Breast epithelium (tissue), 4 donors: ENCODE results near the gene BORCS6. TPM values are rescaled to one million over a fixed set of nuclear protein-coding genes. Genes with fewer than 3 reads are reported as not detected.
A peak's percentile ranks its signal among the peaks of the same experiment; 100 is the strongest.

Experiments used
- DNase-seq, 2 donors: peaks; one replicate each; pipeline ENCODE4 v3.0.0-alpha.2; 2019; ENCODE audit warnings: low spot score in 2 of 2
- H3K27ac ChIP-seq, 2 donors: fragments of 200-600 bp; sonication (generic) in 1 of 2; one replicate each; pipeline ENCODE4 v1.5.1; 2016 to 2019; ENCODE audit warnings: mild to moderate bottlenecking in 1 of 2
- H3K27me3 ChIP-seq, 2 donors: fragments of 200-600 bp; sonication (generic) in 1 of 2; one replicate each; pipeline versions ENCODE4 v1.5.1 to v1.6.0; 2017 to 2019; ENCODE audit warnings: control low read depth in 1 of 2, mild to moderate bottlenecking in 1 of 2
- H3K36me3 ChIP-seq: fragments of 200-600 bp; one replicate; pipeline ENCODE4 v1.5.1; 2019
- H3K4me1 ChIP-seq, 2 donors: fragments of 200-600 bp; sonication (generic); one replicate each; pipeline ENCODE4 v1.5.1; 2016 to 2019; ENCODE audit warnings: control low read depth in 1 of 2
- H3K4me3 ChIP-seq, 3 donors: fragments of 200-600 bp; sonication (generic); 1 replicate in 2 of 3; 2 replicates in 1 of 3; pipeline ENCODE4 v1.5.1; 2016 to 2019; ENCODE audit warnings: mild to moderate bottlenecking in 3 of 3, moderate library complexity in 2 of 3
- H3K9me3 ChIP-seq, 2 donors: fragments of 200-600 bp; sonication (generic) in 1 of 2; one replicate each; pipeline ENCODE4 v1.5.1; 2016 to 2019; ENCODE audit warnings: control low read depth in 1 of 2
- CTCF ChIP-seq, 3 donors: fragments of 450-650 bp; IDR thresholded peaks; one replicate each; pipeline ENCODE4 v1.5.1; 2016 to 2017; ENCODE audit warnings: antibody characterized with exemption in 3 of 3, mild to moderate bottlenecking in 3 of 3, moderate library complexity in 3 of 3
- POLR2A ChIP-seq: fragments of 450-650 bp; IDR thresholded peaks from one replicate; pipeline ENCODE4 v1.6.1; 2016; ENCODE audit warnings: antibody characterized with exemption, mild to moderate bottlenecking, moderate library complexity
- POLR2AphosphoS5 ChIP-seq, 3 donors: sonication (generic); formaldehyde crosslinking; IDR thresholded peaks; one replicate each; pipeline ENCODE4 v1.6.1; 2017; ENCODE audit warnings: antibody characterized with exemption in 3 of 3
- intact Hi-C: fragments of 100-400 bp; cut with DNase I; formaldehyde crosslinking; loops from one replicate; pipeline ENCODE4 v1.15.1; 2023; ENCODE audit warnings: low total_unique reads
- total RNA-seq, 3 donors: library from RNA; depleted of rRNA; stranded (reverse); fragments of >200 nt; gene quantifications; one replicate each; pipeline ENCODE4 v1.1.0, GENCODE V29; 2016

The BORCS6 gene
- total RNA-seq, 3 donors from 2014 or later = 8.5 to 11.5 (median 10.8) TPM

DNA sequence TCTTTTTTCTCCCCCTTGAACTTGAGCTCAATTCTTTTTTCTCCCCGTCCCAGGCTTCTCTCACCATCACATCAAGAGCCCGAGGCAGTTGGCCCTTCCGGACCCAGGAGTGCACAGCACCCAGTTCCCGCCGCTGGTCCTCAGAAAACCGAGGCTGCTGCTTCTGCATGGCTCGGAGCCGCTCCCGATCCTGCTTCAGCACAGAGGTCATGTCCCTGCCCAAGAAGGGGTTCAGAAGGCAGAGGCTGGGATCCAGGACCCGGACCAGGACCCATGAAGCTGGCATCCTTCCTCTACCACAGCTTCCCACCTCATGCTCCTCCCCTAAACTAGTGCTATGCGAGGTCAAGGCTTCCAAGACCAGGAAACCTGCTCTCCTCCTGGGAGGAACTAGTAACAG lies 48.2 kb downstream of the BORCS6 start:
- H3K4me3 ChIP-seq = no peak overlapping the region
- no peak for DNase-seq
- TF ChIP-seq POLR2A (no peak), CTCF (IDR thresholded peaks at IDR 0.05) (no peak), POLR2AphosphoS5 (IDR thresholded peaks at IDR 0.05) (no peak)
- H3K36me3 ChIP-seq = peaks cover 29% of the 10 kb centered on the region
- H3K27me3 ChIP-seq = no peaks in the 10 kb centered on the region
- intact Hi-C loops = no loop called here
- peaks cover 0 to 7% of the 10 kb centered on the region in 2 donors for H3K4me1 ChIP-seq
- no peaks in the 10 kb centered on the region for H3K9me3 ChIP-seq
- H3K27ac ChIP-seq = peak overlapping the region in 1 of 2 donors; percentile 46

- peak in 1 of 2 donors; percentile 44 for DNase-seq
- intact Hi-C loops = no loop called here
- peak in 1 of 3 donors; percentile 35 for TF ChIP-seq POLR2AphosphoS5 (IDR thresholded peaks at IDR 0.05)
- no peak for TF ChIP-seq CTCF (IDR thresholded peaks at IDR 0.05)
- no peak for TF ChIP-seq POLR2A
- H3K4me1 ChIP-seq = peaks cover 0 to 7% of the 10 kb centered on the region in 2 donors
- peak overlapping the region in 1 of 2 donors; percentile 92 for H3K27ac ChIP-seq
- H3K36me3 ChIP-seq = peaks cover 22% of the 10 kb centered on the region
- no peaks in the 10 kb centered on the region for H3K27me3 ChIP-seq
- no peak overlapping the region for H3K4me3 ChIP-seq
- no peaks in the 10 kb centered on the region for H3K9me3 ChIP-seq
Measured at GRCh38 chr17:8141045-8141444, 48.9 kb downstream of the BORCS6 start.

GRCh38 chr17:8140065-8141029 lies 49.6 kb downstream of the BORCS6 start:
- peaks cover 16% of the 10 kb centered on the region for H3K36me3 ChIP-seq
- DNase-seq = peak in 1 of 2 donors; percentile 59
- H3K27me3 ChIP-seq = no peaks in the 10 kb centered on the region
- H3K27ac ChIP-seq = peak overlapping the region; percentile 87 to 92
- no peak overlapping the region for H3K4me3 ChIP-seq
- H3K4me1 ChIP-seq = peaks cover 0 to 7% of the 10 kb centered on the region in 2 donors
- intact Hi-C loops = no loop called here
- TF ChIP-seq CTCF (IDR thresholded peaks at IDR 0.05) (no peak), POLR2AphosphoS5 (IDR thresholded peaks at IDR 0.05) (peak in 1 of 3 donors; percentile 12), POLR2A (no peak)
- no peaks in the 10 kb centered on the region for H3K9me3 ChIP-seq

GRCh38 chr17:8138672-8139371 lies 51.2 kb downstream of the BORCS6 start:
- Histone ChIP-seq H3K27ac (peak overlapping the region; percentile 87 to 92), H3K36me3 (peaks cover 8% of the 10 kb centered on the region), H3K4me3 (peak overlapping the region in 2 of 3 donors; percentile 32 to 52), H3K4me1 (peaks cover 0 to 7% of the 10 kb centered on the region in 2 donors), H3K9me3 (no peaks in the 10 kb centered on the region), H3K27me3 (no peaks in the 10 kb centered on the region)
- intact Hi-C loops = loop anchor here (10.0 kb wide), 1 partner anchor 76 kb away; the partner anchor contains the start of gene AURKB
- TF ChIP-seq POLR2AphosphoS5 (IDR thresholded peaks at IDR 0.05) (peak; percentile 88 to 95 (median 91)), POLR2A (peak; percentile 54), CTCF (IDR thresholded peaks at IDR 0.05) (peak; percentile 85 to 99 (median 93))
- peak; percentile 96 to 97 for DNase-seq
